DMS53 treated with DMSO at 0.1 percent for 48 hours (cell line): ENCODE data around the gene SP140L.
"Not testable (repeated sequence)": the region's sequence is repeated elsewhere in the genome, so short reads cannot be mapped to it uniquely, and the experiment has no call there.

ENCODE experiments used
- DNase-seq: peaks from one replicate; lab custom pipeline; 2025; ENCODE audit not compliant: unreplicated experiment; lab: John Stamatoyannopoulos, UW

The SP140L gene

DNA sequence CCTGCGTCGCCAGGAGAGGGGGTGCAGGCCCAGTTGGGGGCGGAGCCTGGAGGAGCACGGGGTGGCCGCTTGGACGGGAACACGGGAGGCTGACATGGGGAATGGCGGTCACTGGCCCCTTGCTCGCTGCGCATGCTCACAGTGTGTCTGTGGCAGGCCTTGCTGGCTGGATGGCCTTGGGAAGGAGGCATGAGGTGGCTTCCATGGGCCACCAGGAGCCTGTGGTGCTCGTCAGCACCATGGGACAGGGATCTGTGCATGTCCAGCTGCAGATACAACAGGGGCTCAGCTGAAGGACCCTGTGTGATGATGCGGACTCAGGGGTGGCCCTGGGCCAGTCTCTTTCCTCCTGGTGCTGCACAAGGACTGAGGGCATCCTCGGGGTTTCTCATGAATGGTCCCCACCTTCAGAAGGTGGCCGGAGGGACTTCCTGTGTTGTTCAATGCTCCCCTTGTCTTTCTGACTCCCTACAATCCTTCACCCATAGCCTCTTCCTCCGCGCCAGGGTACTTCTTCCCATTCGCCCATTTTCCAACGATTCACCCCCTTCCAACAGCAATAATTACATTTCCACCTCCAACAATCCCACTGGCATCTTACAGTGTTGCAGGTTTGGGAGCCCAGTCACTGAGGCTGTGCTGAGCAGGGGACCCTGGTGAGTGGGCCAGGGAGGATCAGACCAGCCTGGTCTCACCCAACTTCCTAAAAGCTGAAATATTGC lies 3.4 kb upstream of the SP140L start:
- DNase-seq, result no peak

DNA sequence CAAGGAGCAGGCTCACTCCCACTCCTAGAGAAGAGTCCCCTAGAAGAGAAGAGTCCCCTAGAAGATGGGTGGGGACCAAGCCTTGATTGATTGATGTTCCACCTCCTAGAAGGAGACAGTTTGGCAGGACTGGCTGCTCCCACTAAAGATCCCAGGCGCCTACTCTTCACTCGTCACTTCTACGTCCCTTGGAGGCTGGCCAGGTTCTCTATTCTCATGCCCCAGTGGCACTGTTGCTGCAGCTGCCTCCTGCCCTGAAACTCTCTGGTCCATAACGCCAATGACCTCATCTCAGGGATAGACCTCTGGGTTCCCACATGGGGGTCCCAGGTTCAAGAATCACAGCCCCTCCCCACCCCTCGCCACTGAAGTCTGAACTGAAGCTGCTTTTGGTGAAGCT lies 2.5 kb upstream of the SP140L start:
- DNase-seq, result no peak

DNA sequence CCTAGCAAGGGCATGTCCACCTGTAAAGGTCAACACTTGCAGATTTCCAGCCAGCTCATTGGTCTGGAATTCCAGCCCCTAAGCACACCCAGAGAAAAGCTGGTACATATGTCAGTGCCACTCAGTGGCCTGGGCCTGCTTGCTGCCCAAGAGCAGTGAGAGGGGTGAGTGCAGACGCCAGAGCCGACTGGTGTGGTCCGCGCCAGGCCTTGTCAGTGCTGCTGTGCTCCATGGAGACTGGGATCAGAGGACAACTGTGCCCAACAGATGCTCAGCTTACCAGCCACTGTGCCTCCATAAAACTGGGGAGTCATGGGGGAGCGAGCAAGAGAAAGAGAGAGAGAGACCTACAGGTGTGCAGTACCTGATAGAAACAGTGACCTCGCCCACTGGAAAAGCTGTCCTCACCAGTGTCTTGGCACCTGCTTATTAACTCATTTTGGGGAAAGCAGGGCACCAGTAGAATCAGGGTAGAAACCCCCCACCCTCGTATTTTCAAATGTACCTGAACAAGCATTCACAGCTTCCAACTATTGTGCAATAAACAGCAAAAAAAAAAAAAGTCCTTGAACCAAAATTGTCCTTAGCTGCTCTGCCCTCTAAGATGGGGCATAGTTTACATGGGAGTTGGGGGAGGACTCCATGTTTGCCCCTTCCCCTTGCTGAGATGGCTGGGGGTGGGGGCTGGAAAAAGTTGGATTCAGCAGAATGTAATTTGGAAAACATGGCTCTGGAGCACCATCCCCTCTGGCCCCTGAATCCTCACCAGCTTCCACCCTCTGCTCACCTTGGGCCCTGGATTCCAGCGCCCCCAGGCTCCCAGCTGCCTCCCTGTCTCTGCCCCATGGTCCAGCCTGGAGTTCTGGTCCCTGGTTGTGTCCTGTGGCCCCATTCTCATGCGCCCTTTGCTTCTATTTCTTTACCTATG lies 1.4 kb upstream of the SP140L start:
- DNase-seq, result no peak

DNA sequence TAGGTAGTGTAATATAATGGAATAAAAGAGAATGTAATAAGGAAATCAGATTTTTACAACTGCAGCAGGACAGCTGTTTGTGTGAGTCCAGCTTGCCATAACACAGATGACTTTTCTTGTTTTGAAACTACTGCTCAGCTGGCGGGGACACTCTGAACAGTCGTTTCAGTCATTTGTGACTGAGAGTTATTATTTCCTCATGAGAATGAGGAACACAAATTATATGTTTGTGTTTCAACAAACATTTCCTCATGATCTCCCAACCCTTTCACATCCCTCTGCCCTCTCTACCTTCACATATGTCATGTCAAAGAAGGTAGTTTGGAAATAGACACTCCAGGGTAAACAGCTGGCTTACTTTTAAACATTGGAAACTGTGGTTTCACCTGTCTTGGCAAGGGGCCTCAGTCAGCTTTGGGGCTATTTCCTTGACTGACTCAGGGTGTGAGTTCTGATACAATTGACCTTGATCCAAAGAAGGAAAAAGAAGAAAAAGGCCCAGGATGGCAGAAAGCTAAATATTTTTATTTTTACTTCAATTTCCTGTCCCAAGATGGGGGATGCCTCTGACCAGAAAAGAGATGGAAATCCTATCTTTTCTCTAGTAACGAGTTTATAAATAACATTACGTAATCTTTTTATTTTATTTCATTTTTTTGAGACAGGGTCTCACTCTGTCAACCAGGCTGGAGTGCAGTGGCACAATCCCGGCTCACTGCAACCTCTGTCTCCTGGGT lies 593 bp downstream of the SP140L start:
- DNase-seq, result no peak

DNA sequence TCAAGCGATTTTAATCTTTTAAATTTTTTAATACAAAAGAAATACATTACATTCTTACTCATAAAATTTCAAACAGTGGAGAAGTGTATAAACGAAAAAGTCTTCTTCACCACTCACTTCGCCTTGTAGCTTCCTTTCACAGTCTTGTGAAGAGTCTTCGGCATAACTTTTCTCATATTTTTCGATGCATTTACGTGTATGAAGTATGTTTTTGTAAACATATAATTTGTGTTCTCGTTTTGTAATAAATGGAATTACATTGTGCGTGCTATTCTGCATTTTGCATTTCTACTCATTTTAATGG lies 1.1 kb downstream of the SP140L start:
- no peak for DNase-seq

DNA sequence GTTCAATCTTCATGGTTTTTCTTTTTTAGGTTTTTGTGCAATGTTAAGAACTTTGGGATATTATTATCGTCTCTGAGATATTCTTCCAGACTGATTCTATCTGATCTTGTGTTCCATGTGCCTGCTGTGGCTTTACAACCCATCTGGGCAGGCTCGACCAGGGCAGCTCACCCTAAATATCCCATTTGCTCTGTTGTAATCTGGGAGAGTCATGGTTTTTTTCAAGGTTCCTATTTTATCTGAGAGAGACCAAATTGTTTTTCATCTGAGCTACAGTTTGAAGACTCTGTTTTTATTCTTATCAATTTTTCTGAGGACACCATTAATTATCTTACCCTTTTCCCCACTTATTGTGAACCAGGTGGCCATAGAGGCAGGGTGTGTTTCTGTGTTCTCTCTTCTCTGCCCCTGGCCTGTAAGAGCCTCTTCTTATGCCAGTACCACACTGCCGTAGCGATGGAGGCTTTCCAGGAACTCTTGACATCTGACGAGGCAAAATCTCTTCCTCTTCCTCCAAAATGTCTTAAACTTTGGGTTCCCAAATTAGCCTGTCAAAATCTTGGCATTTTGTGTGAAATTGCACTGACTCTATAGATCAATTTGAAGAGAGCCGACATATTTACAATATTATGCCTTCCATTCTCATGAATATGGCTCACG lies 3.1 kb downstream of the SP140L start:
- DNase-seq, result no peak

DNA sequence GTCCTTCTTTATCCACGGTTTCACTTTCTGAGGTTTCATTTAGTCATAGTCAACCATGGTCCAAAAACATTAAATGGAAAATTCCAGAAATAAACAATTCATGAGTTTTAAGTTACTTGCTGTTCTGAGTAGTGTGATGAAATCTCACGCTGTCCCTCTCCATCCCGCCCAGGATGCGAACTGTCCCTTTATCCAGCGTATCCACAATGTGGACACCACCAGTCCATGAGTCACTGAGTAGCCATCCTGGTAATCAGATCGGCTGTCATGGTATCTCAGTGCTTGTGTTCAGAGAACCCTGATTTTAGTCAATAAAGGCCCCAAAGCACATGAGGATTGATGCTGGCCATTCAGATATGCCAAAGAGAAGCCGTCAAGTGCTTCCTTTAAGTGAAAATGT lies 3.7 kb downstream of the SP140L start:
- DNase-seq, result no peak

DNA sequence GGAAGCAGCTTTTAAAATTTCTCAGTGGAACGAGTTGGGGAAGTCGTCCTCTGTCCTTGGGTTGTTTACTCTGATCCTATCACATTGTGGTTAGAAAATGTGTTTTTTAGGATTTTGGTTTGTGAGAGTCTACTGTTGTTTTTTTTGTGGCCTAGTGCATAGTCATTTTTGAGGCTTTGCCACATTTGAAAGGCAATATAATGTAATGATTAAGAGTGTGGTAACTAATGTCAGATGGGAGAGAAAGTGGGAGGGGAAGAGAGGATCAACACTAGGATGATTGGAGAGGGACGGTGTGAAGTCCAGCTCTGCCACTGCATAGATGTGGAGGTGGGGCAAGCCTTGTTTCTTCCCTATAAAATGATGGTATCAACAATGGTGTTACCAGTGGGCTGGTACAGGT lies 8.5 kb downstream of the SP140L start:
- DNase-seq, result no peak

DNA sequence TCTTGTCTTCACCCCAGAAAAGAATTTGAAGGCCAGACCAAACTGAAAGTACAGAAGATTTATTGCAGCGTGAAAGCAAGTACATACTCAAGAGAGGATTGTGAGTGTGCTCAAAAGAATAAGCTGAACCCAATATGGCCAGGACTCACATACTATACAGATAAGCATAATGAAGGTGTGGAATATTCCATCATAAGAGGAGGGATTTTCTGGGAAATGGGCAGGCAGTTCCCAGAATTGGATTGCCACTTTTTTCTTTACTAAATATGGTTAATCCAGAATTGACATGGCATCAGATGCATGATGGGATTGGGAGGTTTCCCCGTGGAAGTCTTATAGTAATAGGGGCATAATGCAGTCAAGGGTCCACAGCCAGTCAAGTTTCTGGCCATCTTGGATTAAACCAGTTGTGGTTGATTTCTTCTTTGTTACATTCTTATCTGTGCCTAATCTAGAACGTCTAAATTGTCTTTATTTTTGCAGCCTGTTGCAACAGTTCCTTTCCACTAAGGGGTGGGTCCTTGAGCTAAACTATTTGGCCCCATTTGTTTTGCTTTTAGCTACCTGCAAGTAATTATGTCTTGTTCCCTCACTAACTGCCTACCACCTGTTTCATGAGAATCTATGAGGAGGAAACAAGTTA lies 9.0 kb downstream of the SP140L start:
- DNase-seq, result no peak

DNA sequence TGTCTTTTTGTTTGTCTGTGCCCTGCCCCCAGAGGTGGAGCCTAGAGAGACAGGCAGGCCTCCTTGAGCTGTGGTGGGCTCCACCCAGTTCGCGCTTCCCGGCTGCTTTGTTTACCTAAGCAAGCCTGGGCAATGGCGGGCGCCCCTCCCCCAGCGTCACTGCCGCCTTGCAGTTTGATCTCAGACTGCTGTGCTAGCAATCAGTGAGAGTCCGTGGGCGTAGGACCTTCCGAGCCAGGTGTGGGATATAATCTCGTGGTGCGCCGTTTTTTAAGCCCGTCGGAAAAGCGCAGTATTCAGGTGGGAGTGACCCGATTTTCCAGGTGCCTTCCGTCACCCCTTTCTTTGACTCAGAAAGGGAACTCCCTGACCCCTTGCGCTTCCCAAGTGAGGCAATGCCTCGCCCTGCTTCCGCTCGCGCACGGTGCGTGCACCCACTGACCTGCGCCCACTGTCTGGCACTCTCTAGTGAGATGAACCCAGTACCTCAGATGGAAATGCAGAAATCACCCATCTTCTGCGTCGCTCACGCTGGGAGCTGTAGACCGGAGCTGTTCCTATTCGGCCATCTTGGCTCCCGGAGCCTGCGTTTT lies 15.0 kb downstream of the SP140L start:
- DNase-seq, result not testable (repeated sequence)

DNA sequence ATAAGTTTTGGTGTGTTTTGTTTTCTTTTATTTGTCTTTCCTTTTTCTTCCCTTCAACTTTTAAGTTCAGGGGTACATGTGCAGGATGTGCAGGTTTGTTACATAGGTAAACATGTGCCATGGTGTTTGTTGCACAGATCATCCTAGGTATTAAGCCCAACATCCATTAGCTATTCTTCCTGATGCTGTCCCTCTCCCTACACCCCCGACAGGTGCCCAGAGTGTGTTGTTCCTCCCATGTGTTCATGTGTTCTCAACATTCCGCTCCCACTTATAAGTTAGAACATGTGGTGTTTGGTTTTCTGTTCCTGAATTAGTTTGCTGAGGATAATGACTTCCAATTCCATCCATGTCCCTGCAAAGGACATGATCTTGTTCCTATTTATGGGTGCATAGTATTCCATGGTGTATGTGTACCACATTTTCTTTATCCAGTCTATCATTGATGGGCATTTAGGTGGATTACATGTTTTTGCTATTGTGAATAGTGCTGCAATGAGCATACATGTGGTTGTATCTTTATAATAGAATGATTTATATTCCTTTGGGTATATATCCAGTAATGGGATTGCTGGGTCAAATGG lies 16.1 kb downstream of the SP140L start:
- not testable (repeated sequence) for DNase-seq

DNA sequence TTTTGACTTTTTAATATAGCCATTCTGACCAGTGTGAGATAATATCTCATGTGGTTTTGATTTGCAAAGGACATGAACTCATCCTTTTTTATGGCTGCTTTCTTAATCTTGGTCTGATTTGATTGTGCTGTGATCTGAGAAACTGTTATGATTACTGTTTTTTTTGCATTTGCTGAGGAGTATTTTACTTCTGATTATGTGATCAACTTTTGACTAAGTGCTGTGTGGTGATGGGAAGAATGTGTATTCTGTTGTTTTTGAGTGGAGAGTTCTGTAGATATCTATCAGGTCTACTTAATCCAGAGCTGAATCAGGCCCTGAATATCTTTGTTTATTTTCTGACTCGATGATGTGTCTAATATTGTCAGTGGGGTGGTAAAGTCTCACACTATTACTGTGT lies 16.8 kb downstream of the SP140L start:
- no peak for DNase-seq

DNA sequence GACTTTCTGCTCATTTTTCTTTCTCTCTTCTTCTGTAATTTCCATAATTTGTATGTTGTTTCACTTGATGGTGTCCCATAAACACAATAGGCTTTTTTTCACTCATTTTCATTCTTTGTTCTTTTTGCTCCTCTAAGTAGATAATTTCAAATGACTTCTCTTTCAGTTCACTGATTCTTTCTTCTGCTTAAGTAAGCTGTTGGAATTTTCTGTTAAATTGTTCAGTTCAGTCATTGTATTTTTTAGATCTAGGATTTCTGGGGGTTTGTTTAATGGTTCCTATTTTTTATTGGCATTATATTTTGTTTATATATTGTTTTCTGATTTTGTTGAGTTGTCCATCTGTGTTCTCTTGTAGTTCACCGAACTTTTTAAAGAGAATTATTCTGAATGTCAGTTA lies 19.5 kb downstream of the SP140L start:
- no peak for DNase-seq

DNA sequence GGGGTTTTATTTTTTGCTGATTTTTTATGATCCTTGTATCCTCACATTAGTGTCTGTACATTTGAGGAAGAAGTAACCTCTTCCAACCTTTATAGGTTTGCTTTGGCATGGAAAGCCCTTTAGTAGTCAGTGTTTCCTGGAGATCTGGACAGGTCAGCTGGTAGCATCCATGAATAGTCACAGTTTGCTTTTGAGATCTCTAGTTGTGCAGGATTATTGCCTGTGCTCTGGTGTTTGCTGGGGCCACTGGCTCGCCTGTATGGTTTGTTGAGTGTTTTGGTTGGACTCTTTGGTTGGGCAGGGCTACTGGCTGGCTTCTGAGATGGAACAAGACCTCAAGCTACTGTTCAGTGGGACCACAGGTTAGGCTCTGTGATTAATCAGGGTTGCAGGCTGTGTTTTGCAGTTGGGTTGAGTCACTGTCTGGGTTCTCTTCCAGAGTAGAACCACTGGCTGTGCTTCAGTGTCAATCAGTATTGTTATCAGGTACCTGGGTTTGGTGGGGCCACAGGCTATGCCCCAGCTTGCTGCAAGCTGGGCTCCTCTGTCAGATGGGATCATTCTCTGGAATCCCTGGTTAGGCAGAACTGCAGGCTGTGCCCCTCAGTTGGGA lies 20.0 kb downstream of the SP140L start:
- no peak for DNase-seq

DNA sequence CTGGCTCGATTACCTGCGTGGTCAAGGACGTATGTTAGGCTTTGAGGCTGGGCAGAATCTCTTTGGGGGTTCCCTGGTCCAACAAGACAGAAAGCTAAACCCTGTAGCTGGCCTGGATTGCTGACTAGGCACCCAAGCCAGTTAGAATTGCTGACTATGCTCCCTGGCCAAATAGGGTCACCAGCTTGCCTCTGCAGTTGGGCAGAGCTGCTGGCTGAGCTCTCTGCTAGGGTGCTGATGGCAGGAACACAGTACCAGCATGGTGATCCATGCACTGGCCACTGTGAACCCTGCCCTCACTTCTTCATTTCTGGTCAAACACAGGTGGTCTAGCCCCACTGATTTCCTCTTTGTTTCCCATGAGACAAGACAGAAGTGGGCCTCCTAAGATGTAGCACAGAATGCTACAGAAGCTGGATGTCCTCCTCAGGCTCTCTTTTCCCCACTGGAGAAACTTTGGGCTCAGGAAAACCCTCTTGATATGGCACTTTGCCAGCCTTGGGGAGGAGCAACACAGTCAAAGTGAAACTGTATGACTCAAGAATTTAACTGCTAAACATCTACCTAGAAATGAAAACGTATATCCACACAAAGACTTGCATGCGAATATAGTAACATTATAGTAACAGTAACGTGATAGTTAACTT lies 20.8 kb downstream of the SP140L start:
- no peak for DNase-seq

DNA sequence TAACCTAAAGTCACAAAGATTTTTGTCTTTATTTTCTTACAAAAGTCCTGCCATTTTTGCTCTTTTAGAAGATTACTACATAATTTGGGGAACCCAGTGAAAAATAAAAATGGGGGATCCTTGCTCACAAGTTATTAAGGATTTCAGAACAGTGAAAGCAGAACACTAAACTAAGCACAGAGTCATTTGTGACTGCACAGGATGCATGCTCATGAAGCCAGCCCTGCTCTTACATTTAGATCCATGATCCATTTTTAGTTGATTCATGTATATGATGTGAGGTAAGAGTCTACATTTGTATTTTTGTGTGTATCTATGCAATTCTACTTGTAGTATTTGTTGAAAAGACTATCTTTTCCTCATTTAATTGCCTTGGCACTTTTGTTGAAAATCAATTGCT lies 21.8 kb downstream of the SP140L start:
- no peak for DNase-seq

DNA sequence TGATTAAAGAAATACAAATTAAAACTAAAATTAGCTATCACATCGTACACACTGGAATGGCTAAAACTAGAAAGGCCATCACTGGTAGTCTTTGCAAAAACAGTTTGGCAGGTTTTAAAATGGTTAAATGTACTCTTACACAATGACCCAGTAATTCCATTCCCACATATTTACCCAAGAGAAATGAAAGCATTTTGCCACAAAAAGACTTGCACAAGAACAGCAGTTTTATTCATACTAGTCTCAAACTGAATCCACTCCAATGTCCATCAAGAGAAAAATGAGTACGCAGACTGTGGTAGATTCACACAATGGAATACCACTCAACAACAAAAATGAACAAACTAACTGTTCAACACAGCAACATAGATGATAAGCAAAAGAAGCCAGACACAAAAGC lies 29.1 kb downstream of the SP140L start:
- no peak for DNase-seq

DNA sequence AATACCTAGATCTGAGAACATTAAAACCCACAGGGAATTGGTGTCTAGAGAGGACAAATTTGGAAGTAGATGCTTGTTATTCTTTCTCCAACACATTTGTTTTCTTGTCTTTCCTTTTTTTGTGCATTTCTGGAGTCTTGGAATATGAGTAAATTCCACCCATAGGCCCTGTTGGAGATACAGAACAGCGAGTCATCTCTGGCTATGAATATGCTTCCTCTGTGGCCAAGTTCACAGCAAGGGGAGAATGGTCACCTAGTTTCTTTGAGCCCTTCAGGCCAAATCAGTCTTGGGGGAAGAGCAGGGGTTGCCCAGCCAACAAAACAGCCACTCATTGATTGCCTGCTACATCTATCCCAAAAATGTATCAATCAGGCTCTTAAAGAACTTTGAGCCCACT lies 31.3 kb downstream of the SP140L start:
- no peak for DNase-seq

DNA sequence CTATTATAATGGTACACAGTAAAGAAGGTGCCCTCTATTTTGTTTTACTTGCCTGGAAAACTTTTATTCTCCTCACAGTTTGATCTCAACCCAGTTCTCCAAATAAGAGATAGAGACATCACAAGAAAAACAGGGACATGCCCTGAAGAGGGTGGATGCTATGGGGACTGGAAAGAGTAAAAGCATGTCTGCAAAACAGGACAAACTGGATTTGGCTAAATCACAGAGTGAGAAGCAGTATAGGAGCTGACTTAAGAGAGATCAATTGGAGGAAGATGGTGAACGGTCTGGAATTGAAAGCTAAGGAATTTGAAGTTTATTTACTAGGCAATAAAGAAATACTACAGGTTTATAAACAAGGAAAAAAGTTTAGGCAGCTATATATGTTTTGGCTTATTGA lies 33.0 kb downstream of the SP140L start:
- no peak for DNase-seq
